NCI-H2196 (cell line): ENCODE results near the gene GOLGA8N.
A peak's percentile ranks its signal among the peaks of the same experiment; 100 is the strongest.

Experiments
- DNase-seq: peaks from one replicate; lab custom pipeline; 2025; ENCODE audit not compliant: unreplicated experiment; lab: John Stamatoyannopoulos, UW

Gene GOLGA8N

GRCh38 chr15:32649342-32649741 lies 56.1 kb downstream of the GOLGA8N start:
- DNase-seq, result no peak

- DNase-seq, result peak; percentile 17
Observed at GRCh38 chr15:32651229-32651837, 58.1 kb downstream of the GOLGA8N start.

- no peak for DNase-seq
Observed at GRCh38 chr15:32652178-32652577, 58.9 kb downstream of the GOLGA8N start.

GRCh38 chr15:32656091-32656490 lies 62.8 kb downstream of the GOLGA8N start:
- no peak for DNase-seq

GRCh38 chr15:32656496-32656895 lies 63.2 kb downstream of the GOLGA8N start:
- no peak for DNase-seq
